SK-N-DZ (cell line): ENCODE data around the gene NPM1.

Source experiments
- DNase-seq: peaks from one replicate; pipeline ENCODE4 v3.0.0-alpha.2; 2015; ENCODE audit warnings: low spot score
- small RNA-seq, 2 experiments: library from RNA; depleted of rRNA; stranded (forward); fragments of <200 nt; gene quantifications; one replicate each; pipeline ENCODE3, GENCODE V24; 2014

NPM1 gene

GRCh38 chr5:171449426-171449825 lies 61.8 kb downstream of the NPM1 start:
- no peak for DNase-seq

- DNase-seq: no peak
Measured at GRCh38 chr5:171450423-171451331, 63.0 kb downstream of the NPM1 start.

GRCh38 chr5:171451421-171451820 lies 63.8 kb downstream of the NPM1 start:
- DNase-seq: no peak

GRCh38 chr5:171453056-171453725 lies 65.5 kb downstream of the NPM1 start:
- no peak for DNase-seq

- no peak for DNase-seq
Measured at GRCh38 chr5:171453988-171454387, 66.3 kb downstream of the NPM1 start.

- DNase-seq: no peak
Measured at GRCh38 chr5:171454549-171454948, 66.9 kb downstream of the NPM1 start.

GRCh38 chr5:171455522-171455921 lies 67.9 kb downstream of the NPM1 start:
- DNase-seq: no peak

GRCh38 chr5:171457208-171457981 lies 69.7 kb downstream of the NPM1 start:
- no peak for DNase-seq

- no peak for DNase-seq
Measured at GRCh38 chr5:171459839-171460238, 72.2 kb downstream of the NPM1 start.

Small RNA genes lying within 50 kb of the gene (small RNA-seq; reads per million reads assigned to genes)
- gene AC091980.1 (0 reads per million in 2 experiments), gene MIR3912 (0.05 to 1.8 reads per million in 2 experiments), gene RN7SL339P (0 reads per million in 2 experiments), gene SNORA70J (0 to 0.03 reads per million in 2 experiments)
